Right ventricle myocardium inferior (tissue), 1 donor: Measurements from ENCODE around the gene FUBP1. TPM values are rescaled to one million over a fixed set of nuclear protein-coding genes. Genes with fewer than 3 reads are reported as not detected.

ENCODE experiments used
- ATAC-seq: fragments of 200-7000 bp; cut with Tn5 transposase; one replicate; pipeline ENCODE4 v1.9.1; 2020; ENCODE audit warnings: mild to moderate bottlenecking, moderate library complexity
- DNase-seq: peaks from one replicate; pipeline ENCODE4 v3.0.0; 2021; ENCODE audit errors: missing footprints
- intact Hi-C: fragments of 100-400 bp; cut with DNase I; formaldehyde crosslinking; loops from one replicate; pipeline ENCODE4 v1.11.0; 2022
- total RNA-seq: library from RNA; stranded (reverse); fragmentation: NEBNext Ultra II Directional; extraction: Animal tissue kit (Norgen Biotek cat#: 25700); gene quantifications from one replicate; pipeline ENCODE4 v1.2.1, GENCODE V29; 2021
- donor health status: DM: no; HTN: yes; CAD: no; lungs with severe emphysema.

FUBP1 gene
- total RNA-seq, 1 donor from 2014 or later, result 48.9 TPM

DNA sequence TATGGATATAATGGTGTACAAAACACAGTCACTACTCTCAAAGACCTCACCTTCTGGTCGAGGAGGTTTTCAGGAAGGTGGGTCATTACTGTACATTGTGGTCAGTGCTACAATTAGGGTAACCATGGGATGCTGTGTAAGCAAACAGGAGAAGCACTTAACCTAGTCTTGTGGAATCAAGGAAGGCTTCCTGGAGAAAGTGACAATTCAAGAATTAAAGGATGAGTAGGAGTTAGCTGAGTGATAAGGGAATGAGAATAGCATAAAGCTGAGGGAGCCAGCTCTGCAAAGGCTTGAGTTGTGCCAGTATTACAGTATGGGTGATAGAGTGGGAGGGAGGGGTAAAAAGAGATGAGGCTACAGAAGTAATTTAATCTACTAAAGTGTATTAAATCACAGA is 73.3 kb downstream of the FUBP1 start:
- no peak for DNase-seq
- ATAC-seq, result peak; percentile 20
- intact Hi-C loops, result no loop called here

DNA sequence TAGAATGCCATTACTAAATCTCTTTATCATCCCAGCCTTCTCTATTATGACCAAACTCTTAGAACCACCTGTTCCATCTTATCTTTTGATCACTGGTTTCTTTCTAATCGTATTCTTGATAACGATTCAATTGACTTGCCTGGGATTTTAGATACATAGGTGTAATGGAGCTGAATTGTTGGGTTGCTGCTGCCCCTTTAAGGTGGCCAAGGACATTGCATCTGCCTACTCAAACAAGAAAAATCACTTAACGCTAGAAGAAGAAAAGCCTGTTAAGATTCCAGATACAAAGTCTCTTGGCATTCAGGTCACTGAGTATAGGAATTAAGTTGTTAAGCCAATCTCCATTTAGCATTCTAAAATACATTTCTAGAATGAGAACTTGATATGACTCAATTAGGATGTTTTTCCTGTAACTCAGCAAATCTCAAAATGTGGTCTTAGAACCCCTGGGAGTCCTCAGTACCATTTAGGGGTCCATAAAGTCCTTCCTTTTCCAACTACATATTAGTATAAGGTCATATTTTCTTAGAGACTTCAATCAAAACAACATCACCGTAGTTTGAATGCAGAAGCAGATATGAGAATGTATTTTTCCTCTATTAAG is 78.1 kb downstream of the FUBP1 start:
- ATAC-seq (peak; percentile 49), DNase-seq (no peak)
- intact Hi-C loops, result loop anchor here (5.0 kb wide), 1 partner anchor 222 kb away; no protein-coding TSS in a partner anchor

DNA sequence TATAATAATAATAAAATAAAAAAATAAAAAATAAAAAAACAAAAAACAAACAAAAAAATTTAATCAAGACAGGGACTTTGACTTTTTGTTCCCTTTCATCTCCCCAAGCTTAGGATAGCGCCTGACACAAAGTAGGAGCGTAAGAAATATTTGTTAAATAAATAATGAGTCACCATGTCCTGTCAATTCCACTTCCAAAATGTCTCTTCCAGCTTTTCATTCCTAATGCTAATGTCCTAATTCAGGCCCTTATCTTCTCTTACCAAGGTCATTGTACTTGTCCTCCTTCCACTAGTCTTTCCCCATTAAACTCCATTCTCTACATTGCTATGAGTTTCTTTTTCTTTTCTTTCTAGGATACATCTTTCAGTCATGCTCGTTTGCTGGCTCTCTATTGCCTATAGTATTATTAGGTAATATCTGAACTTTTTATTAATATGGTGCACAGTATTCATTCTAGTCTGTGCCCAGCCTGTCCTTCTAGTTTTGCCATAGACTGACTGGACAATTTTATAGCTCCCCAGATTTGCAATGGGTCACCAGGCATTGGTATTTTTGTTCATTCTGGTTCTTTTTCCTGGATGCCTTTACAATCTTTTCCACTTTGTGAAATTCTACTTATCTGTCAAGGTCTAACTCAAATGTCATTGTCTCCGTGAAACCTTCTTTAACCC is 79.1 kb downstream of the FUBP1 start:
- ATAC-seq, result peak; percentile 42
- intact Hi-C loops, result loop anchor here (5.0 kb wide), 1 partner anchor 223 kb away; no protein-coding TSS in a partner anchor
- DNase-seq, result no peak

Other genes starting within 250 kb of the FUBP1 start
- gene USP33, start 219.2 kb downstream of the FUBP1 start, total RNA-seq, result 26.9 TPM
- gene MIGA1, start 199.4 kb downstream of the FUBP1 start, total RNA-seq, result 9.9 TPM
- gene NEXN, start 90.4 kb downstream of the FUBP1 start, total RNA-seq, result 365 TPM
- gene DNAJB4, start 25.9 kb upstream of the FUBP1 start, total RNA-seq, result 88.0 TPM
- 2.5 TPM for gene GIPC2, start 66.9 kb upstream of the FUBP1 start, total RNA-seq